SH-SY5Y (cell line): ENCODE data around the gene VTI1A.

Experiments used
- GATA2 ChIP-seq: IDR thresholded peaks from 2 replicates; pipeline ENCODE4 v1.6.1; 2011; ENCODE audit warnings: mild to moderate bottlenecking, low read depth, low read length
- GATA3 ChIP-seq: IDR thresholded peaks from 2 replicates; pipeline ENCODE4 v1.6.1; 2011; ENCODE audit warnings: low read depth, mild to moderate bottlenecking, low read length, moderate library complexity

DNA sequence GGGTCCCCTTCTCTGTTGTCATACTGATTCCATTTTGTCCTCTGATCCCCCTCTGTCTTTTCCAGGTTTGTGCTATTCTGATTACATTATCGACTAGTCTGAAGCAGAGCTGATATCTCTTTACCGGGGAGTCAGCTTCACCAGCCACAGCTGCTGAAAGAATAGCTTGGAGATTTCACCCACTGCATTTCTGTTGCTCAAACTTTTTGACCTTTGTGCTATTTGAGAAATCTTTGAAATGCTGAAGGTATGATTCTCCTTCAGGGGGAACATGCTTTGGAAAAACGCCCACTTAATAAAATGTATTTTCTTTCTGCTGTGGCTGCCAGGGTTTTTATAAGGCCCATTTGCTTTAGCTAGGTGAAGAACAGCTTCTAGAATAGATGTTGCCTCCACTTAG lies 305.3 kb downstream of the VTI1A start:
- TF ChIP-seq GATA2: no peak
- no peak for TF ChIP-seq GATA3
